Effector memory CD8-positive, alpha-beta T cell (primary cell): ENCODE results near the gene PBX4.

Experiments
- ATAC-seq: fragments of 150-1000 bp; cut with Tn5 transposase; replicated peaks from 2 replicates; pipeline ENCODE4 v1.10.0; 2021; ENCODE audit warnings: mild to moderate bottlenecking, moderate library complexity
- DNase-seq, 3 experiments: peaks; one replicate each; pipeline ENCODE4 v3.0.0; 2021
- H3K27ac Mint-ChIP-seq, 2 donors: one replicate each; pipeline ENCODE4 v1.8.0; 2022; ENCODE audit warnings: mild to moderate bottlenecking in 2 of 2, mixed read lengths in 2 of 2, moderate library complexity in 2 of 2
- H3K27me3 Mint-ChIP-seq, 2 donors: one replicate each; pipeline ENCODE4 v1.8.0; 2022; ENCODE audit warnings: mixed read lengths in 2 of 2
- H3K36me3 Mint-ChIP-seq: one replicate; pipeline ENCODE4 v1.8.0; 2022; ENCODE audit warnings: mild to moderate bottlenecking, moderate library complexity, mixed read lengths; ENCODE audit not compliant: insufficient read depth
- H3K4me1 Mint-ChIP-seq, 2 donors: one replicate each; pipeline ENCODE4 v1.8.0; 2022; ENCODE audit warnings: low read depth in 2 of 2, mixed read lengths in 2 of 2
- H3K4me3 Mint-ChIP-seq, 2 donors: one replicate each; pipeline ENCODE4 v1.8.0; 2022; ENCODE audit warnings: mild to moderate bottlenecking in 2 of 2, mixed read lengths in 2 of 2, moderate library complexity in 2 of 2
- H3K9me3 Mint-ChIP-seq, 2 donors: one replicate each; pipeline ENCODE4 v1.8.0; 2022; ENCODE audit warnings: mixed read lengths in 2 of 2

Gene PBX4

DNA sequence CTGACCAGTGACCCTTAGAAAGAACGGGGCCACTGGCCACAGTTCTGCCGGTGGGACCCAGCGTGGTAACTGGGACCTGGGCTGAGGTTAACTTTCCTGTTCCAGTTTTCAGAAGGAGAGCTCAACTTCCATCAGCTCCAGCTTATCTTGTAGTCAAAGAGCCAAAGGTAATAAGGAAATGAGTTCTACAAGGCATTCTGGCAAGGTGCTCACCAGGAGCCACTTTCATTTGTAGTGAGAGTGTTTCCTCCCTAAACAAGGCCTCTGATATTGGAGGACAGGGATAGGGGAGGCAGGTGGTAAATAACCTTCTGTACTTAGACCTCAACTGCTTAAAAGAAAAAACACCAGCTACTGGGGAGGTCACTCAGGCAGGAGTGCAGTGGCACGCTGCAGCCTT, 38.1 kb downstream of the PBX4 start:
- no peak overlapping the region for H3K4me3 Mint-ChIP-seq
- no peaks in the 10 kb centered on the region for H3K27me3 Mint-ChIP-seq
- peaks cover 16 to 21% of the 10 kb centered on the region in 2 donors for H3K4me1 Mint-ChIP-seq
- H3K36me3 Mint-ChIP-seq: peaks cover 43% of the 10 kb centered on the region
- DNase-seq (no peak), ATAC-seq (no peak)
- H3K27ac Mint-ChIP-seq: peak overlapping the region in 1 of 2 donors; percentile 73
- H3K9me3 Mint-ChIP-seq: no peaks in the 10 kb centered on the region

DNA sequence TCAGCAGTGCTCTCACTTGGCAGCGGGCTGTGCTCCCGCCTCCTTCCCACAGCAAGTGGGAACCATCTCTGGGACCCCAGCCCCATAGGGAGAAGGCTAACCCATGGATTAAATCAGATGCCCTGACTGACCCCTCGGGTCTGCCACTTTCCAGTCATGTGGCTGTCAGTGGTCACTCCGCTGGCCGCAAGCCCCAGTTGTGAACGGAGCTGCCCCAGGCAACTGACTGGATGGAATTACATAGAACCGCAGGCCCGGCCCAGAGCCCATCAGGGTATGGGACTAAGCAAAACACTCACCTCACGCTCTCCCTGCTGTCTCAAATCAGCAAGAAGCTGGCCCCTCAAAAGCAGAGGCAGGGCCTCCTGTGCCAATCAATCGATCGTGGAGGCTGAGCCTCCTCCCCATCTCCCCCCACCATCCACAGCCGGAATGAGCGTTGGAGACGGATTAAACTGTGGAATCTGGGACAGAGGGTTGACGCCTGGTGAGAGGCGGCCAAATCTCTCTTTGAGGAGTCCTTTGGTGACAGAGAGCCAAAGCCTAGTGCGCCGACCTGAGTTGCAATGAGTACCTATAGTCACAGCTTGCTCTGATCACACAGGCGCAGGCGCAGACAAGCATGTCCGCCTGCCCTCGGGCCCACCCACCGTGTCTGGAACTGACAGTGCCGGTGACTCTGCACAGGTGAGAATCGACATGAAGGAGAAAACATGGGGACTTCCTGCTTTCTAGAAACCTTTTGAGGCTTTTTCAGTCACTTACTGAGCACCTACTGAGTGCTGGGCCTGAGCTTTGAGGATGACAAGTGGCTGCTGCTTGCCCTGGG, 38.7 kb downstream of the PBX4 start:
- Mint-ChIP-seq H3K4me3 (no peak overlapping the region), H3K9me3 (no peaks in the 10 kb centered on the region), H3K27me3 (no peaks in the 10 kb centered on the region), H3K36me3 (peaks cover 40% of the 10 kb centered on the region), H3K27ac (peak overlapping the region in 1 of 2 donors; percentile 73), H3K4me1 (peaks cover 17 to 21% of the 10 kb centered on the region in 2 donors)
- no peak for DNase-seq
- no peak for ATAC-seq

DNA sequence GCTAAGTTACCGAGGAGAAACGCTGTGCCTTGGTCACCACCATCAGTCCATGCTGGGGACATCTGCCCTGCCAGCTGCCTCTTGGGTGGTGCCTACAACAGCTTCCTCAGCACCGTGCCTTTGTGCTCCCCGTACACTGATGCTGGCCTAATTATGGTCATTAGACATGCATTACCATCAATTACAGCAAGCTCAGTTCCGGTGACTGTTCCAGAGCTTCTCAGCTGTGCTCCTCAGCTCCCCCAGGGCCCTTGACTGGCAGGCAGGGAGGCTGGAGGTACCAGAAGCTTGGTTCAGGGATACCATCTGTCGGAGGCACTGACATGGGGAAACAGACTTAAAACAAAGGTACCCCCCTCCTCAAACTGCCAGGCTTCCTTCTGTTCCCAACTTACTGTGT, 40.2 kb downstream of the PBX4 start:
- H3K27me3 Mint-ChIP-seq: no peaks in the 10 kb centered on the region
- ATAC-seq (no peak), DNase-seq (no peak)
- no peak overlapping the region for H3K4me3 Mint-ChIP-seq
- no peaks in the 10 kb centered on the region for H3K9me3 Mint-ChIP-seq
- H3K27ac Mint-ChIP-seq: no peak overlapping the region
- H3K36me3 Mint-ChIP-seq: peaks cover 33% of the 10 kb centered on the region
- peaks cover 16 to 22% of the 10 kb centered on the region in 2 donors for H3K4me1 Mint-ChIP-seq

DNA sequence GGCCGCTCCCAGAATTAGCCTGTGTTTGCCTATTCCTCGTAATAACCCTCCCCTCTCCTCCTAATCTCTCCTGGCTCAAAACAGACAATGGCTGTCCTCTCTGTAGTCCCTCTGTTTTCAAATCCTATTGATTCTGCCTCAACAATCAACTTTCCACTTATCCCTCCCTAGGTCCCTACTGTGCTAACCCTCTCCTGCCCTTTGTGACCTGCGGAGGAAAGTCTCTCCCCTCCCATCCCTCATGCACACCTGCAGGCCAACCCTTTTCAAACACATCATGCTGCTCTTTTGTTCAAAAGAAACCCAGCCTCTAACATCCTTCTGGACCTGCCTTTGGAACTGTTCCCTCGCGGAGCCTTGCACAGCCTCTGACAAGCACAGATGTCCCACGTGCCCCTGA, 43.1 kb downstream of the PBX4 start:
- Mint-ChIP-seq H3K27ac (no peak overlapping the region), H3K27me3 (no peaks in the 10 kb centered on the region), H3K36me3 (peaks cover 40% of the 10 kb centered on the region), H3K9me3 (no peaks in the 10 kb centered on the region), H3K4me1 (peaks cover 12 to 14% of the 10 kb centered on the region in 2 donors), H3K4me3 (no peak overlapping the region)
- ATAC-seq (no peak), DNase-seq (no peak)

DNA sequence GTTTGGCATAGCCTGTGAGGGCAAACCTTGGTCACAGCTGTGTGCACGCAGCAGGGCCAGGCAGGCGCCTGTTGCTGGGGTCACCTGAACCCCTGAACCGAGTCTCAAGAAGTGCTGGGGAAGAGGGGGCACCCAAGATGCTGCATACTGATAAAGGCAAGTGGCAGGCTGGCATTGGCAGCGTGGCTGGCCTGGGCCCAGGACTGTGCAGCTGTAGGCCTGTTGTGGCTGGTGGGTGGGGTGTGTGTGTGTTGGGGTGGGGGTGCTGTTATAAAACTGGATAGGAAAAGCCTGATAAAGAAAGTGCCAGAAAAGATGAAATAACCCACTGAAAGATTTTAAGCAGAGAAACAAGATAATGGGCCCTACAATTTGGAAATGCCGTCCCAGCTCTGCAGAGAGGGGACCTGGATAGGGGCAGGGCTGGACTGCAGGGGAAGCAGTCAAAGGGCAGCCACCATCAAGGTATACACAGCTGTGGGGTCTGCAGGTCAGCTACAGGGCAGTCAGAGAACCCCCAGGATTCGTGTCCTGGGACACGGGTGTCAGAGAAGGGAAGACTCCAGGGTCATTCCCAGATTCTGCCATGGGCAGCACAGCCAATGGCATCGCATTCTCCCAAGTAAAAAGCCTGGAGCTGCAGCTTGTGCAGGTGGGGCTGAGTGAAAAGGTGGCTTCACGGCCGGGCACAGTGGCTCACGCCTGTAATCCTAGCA, 47.3 kb downstream of the PBX4 start:
- DNase-seq (no peak), ATAC-seq (no peak)
- Mint-ChIP-seq H3K4me3 (no peak overlapping the region), H3K36me3 (peaks cover 51% of the 10 kb centered on the region), H3K27ac (peak overlapping the region; percentile 13 to 38), H3K4me1 (peaks cover 9 to 14% of the 10 kb centered on the region in 2 donors), H3K9me3 (no peaks in the 10 kb centered on the region), H3K27me3 (no peaks in the 10 kb centered on the region)

DNA sequence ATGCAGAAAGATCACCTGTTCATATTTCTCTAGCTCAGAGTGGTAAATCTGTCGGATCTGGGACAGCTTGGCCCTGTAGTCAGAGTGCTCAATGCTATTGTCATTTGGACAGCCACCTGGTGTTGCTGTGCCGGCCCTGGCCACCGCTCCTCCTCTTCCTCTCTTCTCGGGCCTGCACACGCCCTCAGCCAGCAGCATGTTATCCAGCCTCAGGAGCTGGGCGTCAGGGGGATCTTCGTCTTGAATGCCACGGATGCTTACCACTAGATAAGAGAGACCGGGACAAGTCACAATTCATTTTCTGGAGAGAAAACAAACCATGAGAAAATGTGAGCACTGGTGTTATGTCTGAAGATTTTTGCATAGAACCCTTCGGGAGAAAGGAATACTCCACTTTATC, 47.9 kb downstream of the PBX4 start:
- no peak for ATAC-seq
- Mint-ChIP-seq H3K27me3 (no peaks in the 10 kb centered on the region), H3K9me3 (no peaks in the 10 kb centered on the region), H3K4me1 (peaks cover 6 to 12% of the 10 kb centered on the region in 2 donors), H3K27ac (peak overlapping the region; percentile 13 to 38), H3K4me3 (no peak overlapping the region), H3K36me3 (peaks cover 55% of the 10 kb centered on the region)
- DNase-seq: no peak

DNA sequence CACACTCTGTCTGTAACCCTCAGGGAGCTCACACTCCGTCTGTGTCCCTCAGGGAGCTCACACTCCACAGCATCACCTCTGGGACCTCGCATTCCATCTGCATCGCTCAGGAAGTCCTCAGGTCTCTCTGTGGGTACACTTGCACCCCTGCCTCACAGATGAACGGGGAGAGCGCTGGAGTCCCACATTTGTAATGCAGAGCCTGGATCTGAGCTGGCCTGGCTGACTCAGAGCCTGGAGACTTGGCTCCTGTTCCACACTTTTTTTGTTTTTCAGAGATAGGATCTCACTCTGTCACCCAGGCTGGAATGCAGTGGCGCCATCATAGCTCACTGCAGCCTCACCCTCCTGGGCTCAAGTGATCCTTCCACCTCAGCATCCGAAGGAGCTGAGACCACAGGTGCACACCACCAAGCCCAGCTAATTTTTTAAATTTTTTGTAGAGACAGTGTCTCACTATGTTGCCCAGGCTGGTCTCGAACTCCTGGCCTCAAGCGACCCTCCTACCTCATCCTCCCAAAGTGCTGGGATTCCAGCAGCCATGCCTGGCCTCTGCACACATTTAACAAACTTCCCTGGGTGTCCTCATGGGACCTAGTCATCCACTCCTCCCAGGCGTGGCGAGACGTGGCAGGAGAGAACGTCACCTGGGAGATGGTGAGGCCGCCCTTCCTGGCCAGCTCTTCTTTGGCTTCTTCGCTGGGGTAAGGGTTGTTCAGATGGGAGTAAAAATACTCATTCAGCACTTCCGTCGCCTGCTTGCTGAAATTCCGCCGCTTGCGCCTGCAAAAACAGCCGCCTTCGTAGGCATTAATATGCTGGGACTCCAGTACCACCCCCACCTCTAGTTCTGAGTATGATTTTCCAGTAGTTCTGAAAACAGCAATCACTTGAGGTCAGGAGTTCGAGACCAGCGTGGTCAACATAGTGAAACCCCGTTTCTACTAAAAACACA, 49.4 kb downstream of the PBX4 start:
- Mint-ChIP-seq H3K4me3 (peak overlapping the region in 1 of 2 donors; percentile 14), H3K27ac (peak overlapping the region; percentile 64 to 79), H3K36me3 (peaks cover 67% of the 10 kb centered on the region), H3K9me3 (no peaks in the 10 kb centered on the region), H3K4me1 (peaks cover 5 to 7% of the 10 kb centered on the region in 2 donors), H3K27me3 (no peaks in the 10 kb centered on the region)
- ATAC-seq (no peak), DNase-seq (no peak)

DNA sequence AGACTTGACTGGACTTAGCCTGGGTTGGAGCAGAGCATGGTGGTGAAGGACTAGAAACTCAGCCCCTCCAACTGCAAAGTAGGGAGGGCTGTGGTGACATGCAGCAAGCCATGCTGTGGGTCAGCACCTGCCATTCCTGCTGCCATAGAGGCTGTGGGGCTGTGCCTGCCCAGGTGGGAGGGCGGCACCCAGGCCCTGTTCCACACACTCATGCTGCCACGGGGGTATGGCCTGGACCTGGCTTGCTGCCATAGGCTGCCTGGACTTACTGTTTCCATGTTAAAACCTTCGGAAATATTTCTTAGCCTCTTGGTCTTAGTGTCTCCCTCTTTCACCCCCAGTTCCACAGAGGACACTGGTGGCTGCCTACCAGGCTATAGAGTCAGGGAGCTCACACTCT, 51.1 kb downstream of the PBX4 start:
- no peaks in the 10 kb centered on the region for H3K9me3 Mint-ChIP-seq
- H3K27ac Mint-ChIP-seq: peak overlapping the region in 1 of 2 donors; percentile 64
- H3K4me3 Mint-ChIP-seq: no peak overlapping the region
- peaks cover 67% of the 10 kb centered on the region for H3K36me3 Mint-ChIP-seq
- H3K4me1 Mint-ChIP-seq: peaks cover 4 to 6% of the 10 kb centered on the region in 2 donors
- ATAC-seq (no peak), DNase-seq (no peak)
- H3K27me3 Mint-ChIP-seq: no peaks in the 10 kb centered on the region

DNA sequence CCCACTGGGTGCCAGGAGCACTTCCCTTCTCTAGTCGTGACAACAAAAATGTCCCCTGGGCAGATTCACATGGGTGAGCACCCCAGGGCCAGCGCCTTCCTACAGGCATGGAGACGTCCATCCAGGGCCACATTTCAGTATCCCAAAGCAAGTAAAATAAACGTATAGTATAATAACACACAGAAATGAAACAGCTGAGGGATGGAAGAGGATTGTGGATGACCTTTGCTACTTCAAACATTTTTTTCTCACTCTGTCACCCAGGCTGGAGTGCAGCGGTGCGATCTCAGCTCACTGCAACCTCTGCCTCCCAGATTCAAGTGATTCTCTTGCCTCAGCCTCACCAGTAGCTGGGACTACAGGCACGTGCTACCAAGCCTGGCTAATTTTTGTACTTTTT, 52.2 kb downstream of the PBX4 start:
- H3K9me3 Mint-ChIP-seq: no peaks in the 10 kb centered on the region
- DNase-seq: no peak
- peak overlapping the region in 1 of 2 donors; percentile 64 for H3K27ac Mint-ChIP-seq
- H3K4me1 Mint-ChIP-seq: peaks cover 4 to 6% of the 10 kb centered on the region in 2 donors
- no peak overlapping the region for H3K4me3 Mint-ChIP-seq
- peaks cover 71% of the 10 kb centered on the region for H3K36me3 Mint-ChIP-seq
- H3K27me3 Mint-ChIP-seq: no peaks in the 10 kb centered on the region
- ATAC-seq: no peak

DNA sequence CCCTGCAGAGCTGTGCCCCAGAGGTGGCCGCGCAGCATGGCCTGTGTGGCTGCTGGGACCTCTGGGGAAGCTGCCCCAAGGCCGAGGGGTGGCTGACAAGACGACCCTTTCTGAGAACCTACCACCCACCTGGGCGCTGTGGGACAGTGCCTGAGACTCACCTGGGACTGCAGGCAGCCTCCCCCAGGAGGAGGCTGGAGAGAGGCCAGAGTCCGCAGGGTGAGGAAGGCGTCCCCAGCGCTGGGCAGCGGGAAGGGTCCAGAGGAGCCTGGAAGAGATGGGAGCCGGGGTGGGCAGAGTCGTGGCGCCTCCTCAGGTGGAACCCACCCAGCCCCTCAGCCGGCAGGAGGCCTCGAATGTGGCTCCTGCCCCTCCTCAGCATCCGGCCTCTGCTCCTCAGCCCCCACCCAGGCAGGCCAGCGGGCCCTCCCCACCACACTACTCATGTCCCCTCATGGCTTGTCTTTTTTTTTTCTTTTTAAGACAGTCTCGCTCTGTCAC, 55.1 kb downstream of the PBX4 start:
- DNase-seq: no peak
- no peaks in the 10 kb centered on the region for H3K27me3 Mint-ChIP-seq
- H3K9me3 Mint-ChIP-seq: no peaks in the 10 kb centered on the region
- H3K4me1 Mint-ChIP-seq: peaks cover 0 to 2% of the 10 kb centered on the region in 2 donors
- H3K4me3 Mint-ChIP-seq: no peak overlapping the region
- peaks cover 67% of the 10 kb centered on the region for H3K36me3 Mint-ChIP-seq
- ATAC-seq: no peak
- H3K27ac Mint-ChIP-seq: peak overlapping the region in 1 of 2 donors; percentile 86

DNA sequence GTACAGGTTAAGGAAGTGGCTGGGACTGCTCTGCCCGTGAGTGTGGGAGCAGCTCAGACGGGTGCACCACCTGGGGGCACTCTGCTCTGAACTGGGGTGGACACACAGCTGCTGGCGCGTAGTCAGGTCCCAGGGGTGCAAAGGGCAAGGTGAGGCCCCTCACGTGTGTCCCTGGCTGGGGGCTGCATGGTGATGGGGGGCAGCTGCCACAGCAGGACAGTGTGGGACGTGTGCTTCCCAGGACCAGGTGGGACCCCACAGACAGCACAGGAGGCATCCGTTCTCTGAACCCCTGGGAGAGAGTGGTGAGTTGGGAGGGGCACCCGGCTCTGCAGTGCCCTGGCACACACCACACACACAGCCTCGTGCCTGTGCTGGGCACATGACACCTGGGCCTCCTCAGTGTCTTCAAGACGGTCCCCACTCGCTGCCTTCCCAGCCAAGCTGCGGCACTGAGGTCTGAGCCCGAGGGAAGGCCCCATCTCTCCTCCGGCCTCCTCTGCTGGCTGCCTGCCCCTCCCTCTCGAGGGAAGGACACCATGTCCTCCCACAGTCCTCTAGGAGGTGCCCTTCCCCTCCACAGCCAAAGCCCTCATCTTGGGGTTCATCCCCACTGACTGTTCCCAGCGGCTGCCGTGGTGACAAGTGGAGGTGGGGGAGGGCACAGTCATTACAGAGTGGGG, 55.7 kb downstream of the PBX4 start:
- DNase-seq: peak in 1 of 3 experiments; percentile 20
- peaks cover 0 to 2% of the 10 kb centered on the region in 2 donors for H3K4me1 Mint-ChIP-seq
- H3K9me3 Mint-ChIP-seq: no peaks in the 10 kb centered on the region
- peak; percentile 77 for ATAC-seq
- H3K27me3 Mint-ChIP-seq: no peaks in the 10 kb centered on the region
- H3K27ac Mint-ChIP-seq: peak overlapping the region in 1 of 2 donors; percentile 86
- H3K36me3 Mint-ChIP-seq: peaks cover 68% of the 10 kb centered on the region
- H3K4me3 Mint-ChIP-seq: no peak overlapping the region

DNA sequence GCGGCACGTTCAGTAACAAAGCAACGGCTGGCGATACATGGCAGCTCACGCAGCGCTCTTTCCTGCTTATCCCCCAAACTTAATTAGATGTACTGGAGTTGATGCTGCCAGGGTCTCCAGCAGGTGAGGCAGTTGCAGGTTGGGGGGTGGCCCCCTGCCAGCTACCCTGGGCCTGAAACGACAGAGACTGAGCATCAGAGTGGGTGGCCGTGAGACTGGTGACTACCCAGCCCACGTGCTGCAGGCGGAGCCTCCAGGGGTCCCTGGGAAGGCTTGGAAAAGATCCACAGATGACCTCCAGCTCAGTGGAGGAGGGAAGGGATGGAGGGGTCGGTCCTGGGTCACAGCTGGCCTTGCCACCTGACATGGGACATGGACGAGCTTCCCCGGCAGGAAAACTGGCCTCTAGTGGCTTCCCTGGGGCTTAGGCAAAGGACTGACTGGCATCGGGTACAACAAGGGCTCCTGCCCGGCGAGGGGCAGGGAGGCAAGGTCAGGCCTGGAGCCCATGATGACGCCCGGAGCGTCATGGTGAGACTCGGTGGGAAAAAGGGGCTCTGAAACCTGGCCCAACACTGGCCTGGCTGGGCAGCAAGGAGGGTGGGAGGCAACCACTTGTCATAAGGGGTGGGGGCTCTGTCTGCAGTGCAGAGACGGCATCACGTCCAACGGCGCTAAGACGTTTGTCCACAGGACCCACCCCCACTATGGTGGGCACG, 56.4 kb downstream of the PBX4 start:
- Mint-ChIP-seq H3K4me3 (peak overlapping the region in 1 of 2 donors; percentile 49), H3K4me1 (peaks cover 0 to 2% of the 10 kb centered on the region in 2 donors), H3K36me3 (peaks cover 61% of the 10 kb centered on the region), H3K9me3 (no peaks in the 10 kb centered on the region), H3K27me3 (no peaks in the 10 kb centered on the region), H3K27ac (peak overlapping the region; percentile 44 to 86)
- ATAC-seq (no peak), DNase-seq (no peak)
